ENCODE data around the gene PKIB. TPM values are rescaled to one million over a fixed set of nuclear protein-coding genes. Genes with fewer than 3 reads are reported as not detected.

Gene PKIB
- total RNA-seq, 4 donors from 2014 or later: 1.2 to 2.2 TPM; not detected in 2

- intact Hi-C loops (cut with DNase I): no loop called here
- H3K36me3 ChIP-seq: no peaks in the 10 kb centered on the region
- H3K27me3 ChIP-seq: no peaks in the 10 kb centered on the region
- TF ChIP-seq POLR2A (IDR thresholded peaks at IDR 0.05; ENCODE audit: low read depth): no peak
- no peak for TF ChIP-seq EP300 (IDR thresholded peaks at IDR 0.05)
- no peak for TF ChIP-seq POLR2AphosphoS5 (IDR thresholded peaks at IDR 0.05)
- TF ChIP-seq CTCF (IDR thresholded peaks at IDR 0.05): no peak
- H3K9me3 ChIP-seq: no peaks in the 10 kb centered on the region
- H3K4me1 ChIP-seq: no peaks in the 10 kb centered on the region
- DNase-seq (ENCODE audit: extremely low spot score): no peak
- no peak overlapping the region for H3K4me3 ChIP-seq
- no peak overlapping the region for H3K27ac ChIP-seq (replicated peaks in 1 of 4)
Measured at GRCh38 chr6:122760330-122760729, 150.1 kb downstream of the PKIB start.

- TF ChIP-seq POLR2A (IDR thresholded peaks at IDR 0.05; ENCODE audit: low read depth) (no peak), EP300 (IDR thresholded peaks at IDR 0.05) (no peak), CTCF (IDR thresholded peaks at IDR 0.05) (no peak), POLR2AphosphoS5 (IDR thresholded peaks at IDR 0.05) (no peak)
- H3K27ac ChIP-seq (replicated peaks in 1 of 4): no peak overlapping the region
- H3K4me1 ChIP-seq: no peaks in the 10 kb centered on the region
- DNase-seq (ENCODE audit: extremely low spot score): no peak
- H3K36me3 ChIP-seq: no peaks in the 10 kb centered on the region
- intact Hi-C loops (cut with DNase I): no loop called here
- H3K4me3 ChIP-seq: no peak overlapping the region
- no peaks in the 10 kb centered on the region for H3K9me3 ChIP-seq
- peaks cover 0 to 2% (median 0%) of the 10 kb centered on the region in 4 donors for H3K27me3 ChIP-seq
Measured at GRCh38 chr6:122766256-122766655, 156.1 kb downstream of the PKIB start.

GRCh38 chr6:122770835-122771601 is 160.8 kb downstream of the PKIB start:
- Histone ChIP-seq H3K27me3 (peaks cover 0 to 2% (median 0%) of the 10 kb centered on the region in 4 donors), H3K4me3 (no peak overlapping the region), H3K4me1 (no peaks in the 10 kb centered on the region), H3K36me3 (no peaks in the 10 kb centered on the region), H3K27ac (replicated peaks in 1 of 4) (no peak overlapping the region), H3K9me3 (no peaks in the 10 kb centered on the region)
- no peak for TF ChIP-seq POLR2A (IDR thresholded peaks at IDR 0.05; ENCODE audit: low read depth)
- no peak for TF ChIP-seq POLR2AphosphoS5 (IDR thresholded peaks at IDR 0.05)
- TF ChIP-seq CTCF (IDR thresholded peaks at IDR 0.05): no peak
- no peak for TF ChIP-seq EP300 (IDR thresholded peaks at IDR 0.05)
- 25% methylated on average over 1 of the region's 1 CpG for WGBS
- intact Hi-C loops (cut with DNase I): no loop called here
- DNase-seq (ENCODE audit: extremely low spot score): no peak

GRCh38 chr6:122772724-122773415 is 162.7 kb downstream of the PKIB start:
- WGBS: 91% methylated on average over 3 of the region's 3 CpGs

More at GRCh38 chr6:122772724-122773415, 162.7 kb downstream of the PKIB start:
- DNase-seq (ENCODE audit: extremely low spot score): no peak
- Histone ChIP-seq H3K9me3 (no peaks in the 10 kb centered on the region), H3K36me3 (no peaks in the 10 kb centered on the region), H3K27ac (replicated peaks in 1 of 4) (no peak overlapping the region), H3K4me1 (no peaks in the 10 kb centered on the region), H3K4me3 (no peak overlapping the region), H3K27me3 (peaks cover 0 to 2% (median 0%) of the 10 kb centered on the region in 4 donors)
- intact Hi-C loops (cut with DNase I): no loop called here
- TF ChIP-seq CTCF (IDR thresholded peaks at IDR 0.05) (no peak), POLR2A (IDR thresholded peaks at IDR 0.05; ENCODE audit: low read depth) (no peak), EP300 (IDR thresholded peaks at IDR 0.05) (no peak), POLR2AphosphoS5 (IDR thresholded peaks at IDR 0.05) (no peak)

Small RNA genes lying within 50 kb of the gene (small RNA-seq; reads per million reads assigned to genes)
- gene RN7SL564P: 0 reads per million in 3 donors

Other genes with a start within 250 kb of the PKIB start
- 10 to 100 TPM; 26.8 to 29.9 (median 28.4) TPM for gene HSF2, start 210.8 kb upstream of the PKIB start, total RNA-seq
- 100 to 1,000 TPM; 215 to 314 (median 276) TPM for gene SERINC1, start 138.6 kb upstream of the PKIB start, total RNA-seq
- not detected for gene FABP7, start 169.3 kb downstream of the PKIB start, total RNA-seq
- 10 to 100 TPM in 1 of 4 donors, 1 to 10 TPM in 3; 6.6 to 14.9 (median 7.4) TPM for gene SMPDL3A, start 178.9 kb downstream of the PKIB start, total RNA-seq

Data from esophagus muscularis mucosa (tissue), 4 donors.